Stimulated activated CD8-positive, alpha-beta memory T cell treated with anti-CD3 and anti-CD28 coated beads, Interleukin-15, amount 100 ng/mL, for 24 hours (primary cell): ENCODE measurements around the gene KIAA0930.

Experiments used
- DNase-seq: peaks from one replicate; pipeline ENCODE4 v3.0.0-alpha.2; 2020; ENCODE audit warnings: low read depth

Gene KIAA0930

DNA sequence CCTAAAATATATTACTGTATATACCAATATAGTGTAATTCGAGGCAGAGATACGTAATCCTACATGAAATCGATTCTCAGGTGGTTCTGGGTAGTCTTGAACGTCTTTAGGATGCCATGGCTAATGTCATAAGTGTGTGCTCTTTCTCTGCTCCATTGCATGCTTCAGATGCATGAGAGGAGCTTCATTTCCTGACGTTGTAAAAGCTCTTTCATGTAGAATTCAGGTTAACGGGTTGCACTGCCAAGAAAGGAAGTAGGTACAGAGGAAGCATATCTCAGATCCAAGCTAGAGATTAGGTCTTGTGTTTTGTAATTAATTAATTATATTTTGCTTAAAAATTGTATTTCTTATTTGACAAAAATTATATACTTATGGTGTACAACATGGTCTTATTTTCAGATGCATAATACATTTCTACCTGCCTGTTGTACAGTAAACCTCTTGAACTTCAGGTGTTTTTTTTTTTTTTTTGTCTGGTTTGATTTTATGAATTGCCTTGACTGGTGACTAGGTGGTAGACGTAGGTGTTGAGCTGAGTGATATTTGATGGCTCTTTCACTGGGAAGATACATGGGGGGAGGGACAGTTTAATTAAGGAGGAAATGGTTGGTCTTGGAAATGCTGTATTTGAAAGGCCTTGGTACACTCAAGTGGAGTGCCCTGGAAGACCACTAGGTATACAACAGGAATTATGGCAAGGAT, 67.7 kb downstream of the KIAA0930 start:
- DNase-seq, result no peak

- no peak for DNase-seq
Measured at GRCh38 chr22:45171830-45172229, 68.9 kb downstream of the KIAA0930 start.

DNA sequence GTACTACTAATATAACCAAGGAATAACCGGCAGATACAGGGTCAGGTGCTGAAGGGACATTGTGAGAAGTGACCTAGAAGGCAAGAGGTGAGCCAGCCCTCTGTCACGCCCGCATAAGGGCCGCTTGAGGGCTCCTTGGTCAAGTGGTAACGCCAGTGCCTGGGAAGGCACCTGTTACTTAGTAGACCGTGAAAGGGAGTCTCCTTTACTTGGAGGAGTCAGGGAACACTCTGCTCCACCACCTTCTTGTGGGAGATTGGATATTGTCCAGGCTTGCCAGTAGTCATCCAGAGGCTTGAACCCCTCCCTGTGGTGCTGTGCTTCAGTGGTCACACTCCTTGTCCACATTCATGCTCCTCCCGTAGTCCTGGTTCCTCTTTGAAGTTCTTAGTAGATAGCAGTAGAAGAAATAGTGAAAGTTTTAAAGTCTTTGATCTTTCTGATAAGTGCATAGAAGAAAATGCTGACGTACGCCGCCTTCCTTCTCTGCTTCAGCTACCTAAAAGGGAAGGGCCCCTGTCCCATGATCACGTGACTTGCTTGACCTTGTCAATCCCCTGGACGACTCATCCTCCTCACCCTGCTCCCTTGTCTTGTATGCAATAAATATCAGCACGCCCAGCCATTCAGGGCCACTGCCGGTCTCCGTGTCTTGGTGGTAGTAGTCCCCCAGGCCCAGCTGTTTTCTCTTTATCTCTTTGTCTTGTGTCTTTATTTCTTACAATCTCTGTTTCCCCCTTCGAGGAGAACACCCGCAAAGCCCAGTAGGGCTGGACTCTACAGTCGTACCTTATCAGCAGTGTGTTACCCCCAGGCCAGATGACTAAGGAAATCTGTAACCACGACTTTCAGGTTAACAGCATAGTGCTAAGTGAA, 70.9 kb downstream of the KIAA0930 start:
- no peak for DNase-seq

DNA sequence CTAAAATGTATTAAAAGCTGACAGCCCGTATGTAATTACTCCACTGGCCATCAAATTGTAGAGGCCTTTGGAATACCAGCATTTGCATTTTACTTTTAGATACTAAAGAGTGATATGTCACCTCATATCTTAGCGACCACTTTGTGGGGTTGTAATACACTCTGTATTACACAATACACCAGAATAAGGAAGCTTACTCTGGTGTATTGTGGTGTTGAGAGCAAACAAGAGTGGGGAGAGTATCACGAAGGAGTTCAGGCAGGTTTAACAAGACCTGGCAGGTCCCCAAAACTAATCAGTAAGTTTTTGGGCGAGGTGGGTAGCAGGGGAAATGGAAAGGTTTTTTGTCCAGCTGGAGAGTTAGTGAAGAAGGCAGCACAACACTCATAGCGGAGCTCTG, 73.8 kb downstream of the KIAA0930 start:
- DNase-seq, result no peak

- DNase-seq, result no peak
Measured at GRCh38 chr22:45164270-45165088, 76.2 kb downstream of the KIAA0930 start.

DNA sequence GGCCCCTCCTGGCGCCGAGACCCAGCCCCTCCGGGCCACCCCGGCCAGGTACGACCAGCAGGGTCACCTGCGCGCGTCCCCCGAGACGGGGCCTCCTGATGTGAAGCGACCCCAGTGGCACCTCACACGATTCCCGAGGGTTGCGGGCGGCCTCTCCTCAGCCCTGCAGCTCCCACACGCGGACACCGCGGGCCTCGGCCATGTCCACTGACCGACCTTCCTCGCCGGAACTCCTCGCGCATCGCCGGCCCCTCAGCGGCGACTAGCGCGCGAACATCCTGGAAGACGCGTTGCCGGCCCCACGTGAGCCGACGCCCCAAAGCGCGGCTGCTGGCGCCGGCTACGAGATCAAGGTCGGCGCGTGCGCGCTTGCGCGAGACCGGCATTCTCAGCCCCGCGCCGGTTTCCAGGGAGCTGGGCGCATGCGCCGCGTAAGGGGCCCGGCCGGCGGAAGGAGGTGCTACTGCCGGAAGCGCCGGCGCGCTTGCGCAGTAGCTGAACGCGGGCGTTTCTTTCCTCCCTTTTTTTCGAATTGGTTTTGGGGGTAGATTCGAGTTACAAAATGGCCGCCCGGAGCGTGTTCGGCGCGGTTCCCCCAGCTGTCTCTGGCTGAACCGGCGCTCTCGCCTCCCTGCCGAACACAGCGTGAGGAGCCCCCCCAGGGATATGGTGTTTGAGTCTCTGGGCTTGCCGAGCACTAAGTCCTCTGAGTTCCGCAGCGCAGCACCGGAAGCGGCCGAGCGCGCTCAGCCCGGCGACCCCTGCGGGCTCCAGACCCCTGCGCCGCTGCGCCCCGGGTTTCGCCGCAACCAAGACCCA, 77.0 kb downstream of the KIAA0930 start, which contains the start of gene NUP50:
TSS of gene NUP50 (plus strand) at position 475 of the 819 bp plus-strand sequence. CDS start 4,253 bp downstream, outside the sequence.
- DNase-seq, result peak; percentile 98

GRCh38 chr22:45163099-45163450, 77.6 kb downstream of the KIAA0930 start:
- no peak for DNase-seq

DNA sequence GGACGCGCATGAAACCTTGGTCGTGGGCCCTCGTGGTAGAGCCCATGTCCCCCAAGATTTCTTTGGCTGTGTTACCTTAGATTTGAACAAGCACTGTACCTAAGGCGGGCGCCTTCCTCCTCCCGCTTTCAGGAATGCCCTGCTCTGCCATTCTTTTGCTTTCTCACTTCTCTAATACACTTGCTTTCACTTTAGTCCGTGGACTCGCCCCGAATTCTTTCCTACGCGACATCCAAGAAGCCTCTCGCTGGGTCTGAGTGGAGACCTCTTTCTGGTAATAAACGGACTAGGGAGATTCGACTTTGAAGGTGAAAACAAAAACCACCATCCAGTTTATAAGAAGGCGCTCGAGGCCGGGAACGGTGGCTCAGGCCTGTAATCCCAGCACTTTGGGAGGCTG, 78.2 kb downstream of the KIAA0930 start:
- DNase-seq, result no peak

DNA sequence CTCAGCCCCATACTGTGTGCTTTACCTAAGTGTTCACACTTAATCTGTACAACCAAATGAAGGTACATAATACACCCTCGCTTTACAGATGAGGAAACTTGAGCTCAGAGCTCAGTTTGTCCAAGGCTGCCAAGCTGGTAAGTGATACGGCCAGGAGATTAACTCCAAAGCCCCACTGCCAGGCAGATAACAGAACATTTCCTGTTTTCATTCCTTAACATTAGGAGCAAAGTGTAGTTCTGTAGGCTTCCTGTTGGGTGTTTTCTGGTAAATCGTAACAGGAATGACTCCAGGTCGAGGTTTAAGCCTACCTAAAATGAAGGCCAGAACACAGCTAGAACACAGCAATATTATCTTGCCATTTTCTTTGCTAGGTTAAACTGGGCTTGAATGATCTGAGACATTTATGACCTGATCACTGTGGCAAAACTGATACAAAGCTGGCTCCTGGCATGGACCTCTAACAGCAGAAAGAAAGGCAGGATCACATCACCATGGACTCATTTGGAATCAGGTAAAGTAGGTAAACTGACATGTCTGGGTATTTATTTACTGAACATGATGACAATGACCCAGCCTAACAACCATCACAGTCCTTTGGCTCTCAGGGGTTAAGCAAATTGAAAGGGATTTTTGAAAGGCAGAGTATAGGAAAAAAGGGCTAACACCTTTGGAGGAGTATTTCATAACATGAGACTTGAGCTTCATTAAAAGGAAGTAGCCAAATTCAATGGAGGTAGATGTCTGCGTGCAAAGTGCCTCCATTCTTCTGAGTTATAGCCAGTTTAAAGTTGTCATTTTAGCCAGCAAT, 80.8 kb downstream of the KIAA0930 start:
- no peak for DNase-seq

- no peak for DNase-seq
Measured at GRCh38 chr22:45157907-45158306, 82.8 kb downstream of the KIAA0930 start.

GRCh38 chr22:45155050-45155840, 85.4 kb downstream of the KIAA0930 start:
- DNase-seq, result no peak

GRCh38 chr22:45154383-45154782, 86.3 kb downstream of the KIAA0930 start:
- DNase-seq, result no peak

DNA sequence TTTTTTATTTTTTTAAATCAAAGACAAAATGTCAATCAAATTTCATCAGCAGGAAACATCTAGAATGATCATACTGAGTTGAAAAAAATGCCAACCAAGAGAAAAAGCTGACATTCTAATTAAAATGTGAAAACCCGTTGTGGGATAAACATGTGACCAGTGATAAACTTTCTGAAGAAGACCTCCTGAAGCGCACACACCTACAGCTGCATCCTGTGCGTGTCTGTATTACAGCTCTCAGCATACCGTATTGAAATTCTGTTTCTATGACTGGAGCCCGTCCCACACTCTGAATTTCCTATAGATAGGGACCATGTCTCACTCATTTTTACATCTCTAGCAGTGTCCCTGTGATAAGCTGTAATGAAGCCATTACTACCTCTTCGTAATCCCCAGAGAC, 89.2 kb downstream of the KIAA0930 start:
- DNase-seq, result no peak

- no peak for DNase-seq
Measured at GRCh38 chr22:45150139-45150538, 90.6 kb downstream of the KIAA0930 start.

- no peak for DNase-seq
Measured at GRCh38 chr22:45149671-45150070, 91.0 kb downstream of the KIAA0930 start.

GRCh38 chr22:45144916-45145315, 95.8 kb downstream of the KIAA0930 start:
- DNase-seq, result no peak

DNA sequence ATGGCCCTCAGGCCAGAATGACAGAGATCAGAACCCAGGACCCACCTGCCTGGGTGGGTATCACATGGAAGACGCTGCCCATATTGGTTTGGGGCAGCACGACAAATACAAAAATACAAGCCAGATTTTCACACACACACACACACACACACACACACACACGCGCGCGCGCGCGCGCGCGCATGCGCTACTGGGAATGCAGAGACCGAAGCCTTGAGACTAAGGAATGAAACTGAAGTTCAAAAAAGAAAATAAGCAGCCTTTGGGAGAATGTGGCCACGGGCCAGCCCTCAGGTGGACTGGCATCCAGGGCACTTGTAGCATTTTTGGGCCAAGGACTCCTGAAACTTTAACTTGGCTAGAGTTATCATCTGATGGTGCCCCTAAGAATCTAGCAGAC, 98.3 kb downstream of the KIAA0930 start:
- no peak for DNase-seq
